ENCODE measurements around the gene PHACTR4. TPM values are rescaled to one million over a fixed set of nuclear protein-coding genes. Genes with fewer than 3 reads are reported as not detected.

The PHACTR4 gene
- total RNA-seq, 6 donors from 2014 or later, result 28.8 to 38.7 (median 33.9) TPM

DNA sequence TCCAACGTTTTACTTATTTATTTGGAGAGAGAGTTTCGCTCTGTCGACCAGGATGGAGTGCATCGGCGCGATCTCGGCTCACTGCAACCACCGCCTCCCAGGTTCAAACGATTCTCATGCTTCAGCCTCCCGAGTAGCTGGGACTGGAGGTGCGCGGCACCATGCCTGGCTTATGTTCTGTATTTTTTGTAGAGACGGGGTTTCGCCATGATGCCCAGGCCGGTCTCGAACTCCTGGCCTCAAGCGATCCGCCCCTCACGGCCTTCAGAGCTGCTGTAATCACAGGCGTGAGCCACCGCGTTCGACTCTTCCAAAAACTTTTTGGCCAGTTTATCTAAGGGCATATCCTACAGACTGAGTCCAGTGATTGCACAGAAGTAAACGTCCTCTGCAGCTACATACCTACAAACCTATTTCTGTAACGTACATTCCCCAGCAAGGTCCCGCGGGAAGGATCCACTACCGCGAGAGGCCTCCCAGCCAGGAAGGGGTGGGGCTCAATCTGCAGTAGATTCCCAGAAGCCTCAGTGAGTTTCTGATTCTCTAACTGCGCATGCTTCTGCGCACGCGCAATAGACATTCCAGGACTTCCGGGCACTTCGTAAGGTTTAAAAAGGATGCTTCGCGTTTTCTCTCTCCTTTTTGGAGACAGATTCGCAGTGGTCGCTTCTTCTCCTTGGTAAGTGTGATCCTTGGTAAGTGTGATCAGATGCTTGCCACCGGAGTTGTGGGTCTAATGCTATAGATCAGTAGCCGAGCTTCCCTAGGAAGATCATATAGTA is 136.1 kb downstream of the PHACTR4 start, which contains the start of gene RCC1:
TSS of gene RCC1 (plus strand) at position 638 of the 782 bp plus-strand sequence. CDS start 23,824 bp downstream, outside the sequence.
- DNase-seq, result peak; percentile 84 to 98
- peak; percentile 97 to 98 for ATAC-seq (ENCODE audit: low FRiP score in 2 of 2)
- whole genome bisulfite sequencing, 2 donors, result 2 to 3% methylated on average over 35 to 41 of the region's 41 CpGs
- H3K9me3 ChIP-seq, result no peaks in the 10 kb centered on the region
- TF ChIP-seq POLR2A (IDR thresholded peaks at IDR 0.05) (peak in 3 of 4 donors; percentile 88 to 98 (median 96)), EP300 (IDR thresholded peaks at IDR 0.05) (peak in 1 of 4 donors; percentile 52), POLR2AphosphoS5 (IDR thresholded peaks at IDR 0.05) (peak; percentile 96 to 97)
- TF ChIP-seq, protein P1, sequence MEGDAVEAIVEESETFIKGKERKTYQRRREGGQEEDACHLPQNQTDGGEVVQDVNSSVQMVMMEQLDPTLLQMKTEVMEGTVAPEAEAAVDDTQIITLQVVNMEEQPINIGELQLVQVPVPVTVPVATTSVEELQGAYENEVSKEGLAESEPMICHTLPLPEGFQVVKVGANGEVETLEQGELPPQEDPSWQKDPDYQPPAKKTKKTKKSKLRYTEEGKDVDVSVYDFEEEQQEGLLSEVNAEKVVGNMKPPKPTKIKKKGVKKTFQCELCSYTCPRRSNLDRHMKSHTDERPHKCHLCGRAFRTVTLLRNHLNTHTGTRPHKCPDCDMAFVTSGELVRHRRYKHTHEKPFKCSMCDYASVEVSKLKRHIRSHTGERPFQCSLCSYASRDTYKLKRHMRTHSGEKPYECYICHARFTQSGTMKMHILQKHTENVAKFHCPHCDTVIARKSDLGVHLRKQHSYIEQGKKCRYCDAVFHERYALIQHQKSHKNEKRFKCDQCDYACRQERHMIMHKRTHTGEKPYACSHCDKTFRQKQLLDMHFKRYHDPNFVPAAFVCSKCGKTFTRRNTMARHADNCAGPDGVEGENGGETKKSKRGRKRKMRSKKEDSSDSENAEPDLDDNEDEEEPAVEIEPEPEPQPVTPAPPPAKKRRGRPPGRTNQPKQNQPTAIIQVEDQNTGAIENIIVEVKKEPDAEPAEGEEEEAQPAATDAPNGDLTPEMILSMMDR (IDR thresholded peaks at IDR 0.05), result peak in 1 of 6 experiments; percentile 5
- H3K4me1 ChIP-seq, result peaks cover 34 to 40% (median 39%) of the 10 kb centered on the region in 4 donors
- H3K27me3 ChIP-seq, result no peaks in the 10 kb centered on the region
- H3K36me3 ChIP-seq, result peaks cover 12 to 30% (median 15%) of the 10 kb centered on the region in 4 donors
- H3K4me3 ChIP-seq, result peak within 1 kb of the TSS; percentile 64 to 93 (median 72)
- peak within 1 kb of the TSS; percentile 83 to 90 (median 87) for H3K27ac ChIP-seq

DNA sequence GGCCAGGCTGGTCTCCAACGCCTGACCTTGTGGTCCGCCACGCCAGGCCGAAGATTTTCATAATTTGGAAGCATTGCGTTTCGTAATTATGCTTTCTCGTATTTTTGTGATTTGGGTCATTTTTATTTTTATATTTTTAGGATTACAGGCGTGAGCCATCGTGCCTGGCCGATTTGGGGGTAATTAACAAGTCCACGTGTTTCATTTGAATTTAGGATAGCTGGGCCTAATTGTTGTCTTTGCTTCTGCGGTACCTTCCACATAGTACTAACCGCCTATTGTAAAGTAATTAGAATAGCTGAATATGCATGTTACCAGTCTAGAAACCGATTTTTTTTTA is 137.3 kb downstream of the PHACTR4 start:
- Histone ChIP-seq H3K27me3 (no peaks in the 10 kb centered on the region), H3K4me1 (peaks cover 38 to 53% (median 48%) of the 10 kb centered on the region in 4 donors), H3K9me3 (no peaks in the 10 kb centered on the region), H3K27ac (peak overlapping the region; percentile 83 to 90 (median 87)), H3K4me3 (peak overlapping the region; percentile 64 to 93 (median 72)), H3K36me3 (peaks cover 22 to 43% (median 26%) of the 10 kb centered on the region in 4 donors)
- DNase-seq, result no peak
- ATAC-seq (ENCODE audit: low FRiP score in 2 of 2), result no peak
- WGBS, 2 donors, result 2 to 7% methylated on average over 14 of the region's 14 CpGs
- TF ChIP-seq, protein P1 (IDR thresholded peaks at IDR 0.05), result no peak
- TF ChIP-seq POLR2A (IDR thresholded peaks at IDR 0.05) (no peak), EP300 (IDR thresholded peaks at IDR 0.05) (no peak), POLR2AphosphoS5 (IDR thresholded peaks at IDR 0.05) (no peak)

DNA sequence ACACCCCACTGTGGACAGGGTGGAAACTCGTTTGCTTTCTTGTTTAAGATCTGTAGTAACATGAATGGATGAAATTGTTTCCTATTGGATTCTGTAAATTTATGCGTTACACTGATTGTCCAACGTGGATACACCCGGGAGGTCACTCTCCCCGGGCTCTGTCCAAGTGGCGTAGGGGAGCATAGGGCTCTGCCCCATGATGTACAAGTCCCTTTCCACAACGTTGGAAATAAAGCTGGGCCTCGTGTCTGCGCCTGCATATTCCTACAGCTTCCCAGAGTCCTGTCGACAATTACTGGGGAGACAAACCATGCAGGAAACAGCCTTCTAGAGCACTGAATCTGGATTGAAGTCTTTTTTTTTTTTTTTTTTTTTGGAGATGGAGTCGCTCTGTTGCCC is 137.7 kb downstream of the PHACTR4 start:
- H3K27me3 ChIP-seq, result no peaks in the 10 kb centered on the region
- 4 to 5% methylated on average over 11 of the region's 11 CpGs for WGBS, 2 donors
- peak overlapping the region; percentile 64 to 93 (median 72) for H3K4me3 ChIP-seq
- H3K9me3 ChIP-seq, result no peaks in the 10 kb centered on the region
- peaks cover 41 to 56% (median 52%) of the 10 kb centered on the region in 4 donors for H3K4me1 ChIP-seq
- H3K36me3 ChIP-seq, result peaks cover 22 to 46% (median 30%) of the 10 kb centered on the region in 4 donors
- DNase-seq, result no peak
- ATAC-seq (ENCODE audit: low FRiP score in 2 of 2), result no peak
- H3K27ac ChIP-seq, result peak overlapping the region; percentile 83 to 90 (median 87)
- TF ChIP-seq POLR2AphosphoS5 (IDR thresholded peaks at IDR 0.05), result no peak
- TF ChIP-seq POLR2A (IDR thresholded peaks at IDR 0.05), result no peak
- TF ChIP-seq, protein P1 (IDR thresholded peaks at IDR 0.05), result no peak
- TF ChIP-seq EP300 (IDR thresholded peaks at IDR 0.05), result no peak

DNA sequence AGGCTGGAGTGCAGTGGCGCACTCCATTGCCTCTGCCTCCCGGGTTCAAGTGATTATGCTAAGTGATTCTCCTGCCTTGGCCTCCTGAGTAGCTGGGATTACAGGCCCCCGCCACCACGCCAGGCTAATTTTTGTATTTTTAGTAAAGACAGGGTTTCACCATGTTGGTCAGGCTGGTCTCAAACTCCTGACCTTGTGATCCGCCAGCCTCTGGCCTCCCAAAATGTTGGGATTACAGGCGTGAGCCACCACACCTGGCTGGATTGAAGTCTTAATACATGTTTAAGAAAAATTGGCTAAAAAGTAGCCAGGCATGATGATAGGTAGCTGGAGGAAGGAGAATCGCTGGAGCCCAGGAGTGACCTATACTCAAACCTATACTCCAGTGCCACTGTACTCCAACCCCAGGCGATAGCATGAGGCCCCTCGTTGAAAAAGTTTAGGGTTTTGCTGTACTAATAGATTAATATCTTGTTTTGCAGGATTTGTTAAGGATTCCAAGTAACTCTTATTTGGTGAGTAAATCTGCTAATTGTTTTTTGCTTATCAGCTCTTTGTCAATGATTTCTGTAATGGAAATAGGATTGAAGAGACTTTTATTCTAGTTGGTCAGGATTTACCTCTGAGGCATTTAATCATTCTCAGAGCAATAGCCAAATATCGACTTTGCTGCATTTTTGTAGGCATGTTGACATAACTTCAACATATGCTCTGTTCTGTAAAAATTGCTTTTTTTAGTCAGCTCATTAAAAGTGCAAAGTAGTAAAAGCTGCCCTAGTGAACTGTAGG is 138.3 kb downstream of the PHACTR4 start:
- Histone ChIP-seq H3K27me3 (no peaks in the 10 kb centered on the region), H3K4me3 (peak overlapping the region; percentile 64 to 93 (median 72)), H3K9me3 (no peaks in the 10 kb centered on the region), H3K4me1 (peaks cover 43 to 62% (median 52%) of the 10 kb centered on the region in 4 donors), H3K27ac (peak overlapping the region; percentile 62 to 90 (median 87)), H3K36me3 (peaks cover 22 to 52% (median 35%) of the 10 kb centered on the region in 4 donors)
- TF ChIP-seq POLR2AphosphoS5 (IDR thresholded peaks at IDR 0.05) (no peak), EP300 (IDR thresholded peaks at IDR 0.05) (no peak), POLR2A (IDR thresholded peaks at IDR 0.05) (no peak)
- TF ChIP-seq, protein P1 (IDR thresholded peaks at IDR 0.05), result no peak
- no peak for DNase-seq
- 20 to 29% methylated on average over 10 of the region's 10 CpGs for WGBS, 2 donors
- ATAC-seq (ENCODE audit: low FRiP score in 2 of 2), result no peak
